Right lobe of liver (tissue), 4 donors: ENCODE results near the gene PCBD1.

Source experiments
- POLR2A ChIP-seq: fragments of 450-650 bp; IDR thresholded peaks from one replicate; pipeline ENCODE4 v1.6.1; 2017; ENCODE audit warnings: antibody characterized with exemption, mild to moderate bottlenecking
- TF ChIP-seq, protein P1 (sequence below), 4 donors: fragments of 200-600 bp in 3 of 4; fragments of 450-650 bp in 1 of 4; IDR thresholded peaks; one replicate each; pipeline versions ENCODE4 v1.5.1 to v1.8.0; 2016 to 2022; ENCODE audit warnings: antibody characterized with exemption in 4 of 4, mild to moderate bottlenecking in 2 of 4
- donor health status: DM: no; HTN: no; CAD: no.
- donor health status: DM: no; HTN: no; CAD: no.
- donor health status: DM: no; HTN: yes; CAD: no.

DNA sequence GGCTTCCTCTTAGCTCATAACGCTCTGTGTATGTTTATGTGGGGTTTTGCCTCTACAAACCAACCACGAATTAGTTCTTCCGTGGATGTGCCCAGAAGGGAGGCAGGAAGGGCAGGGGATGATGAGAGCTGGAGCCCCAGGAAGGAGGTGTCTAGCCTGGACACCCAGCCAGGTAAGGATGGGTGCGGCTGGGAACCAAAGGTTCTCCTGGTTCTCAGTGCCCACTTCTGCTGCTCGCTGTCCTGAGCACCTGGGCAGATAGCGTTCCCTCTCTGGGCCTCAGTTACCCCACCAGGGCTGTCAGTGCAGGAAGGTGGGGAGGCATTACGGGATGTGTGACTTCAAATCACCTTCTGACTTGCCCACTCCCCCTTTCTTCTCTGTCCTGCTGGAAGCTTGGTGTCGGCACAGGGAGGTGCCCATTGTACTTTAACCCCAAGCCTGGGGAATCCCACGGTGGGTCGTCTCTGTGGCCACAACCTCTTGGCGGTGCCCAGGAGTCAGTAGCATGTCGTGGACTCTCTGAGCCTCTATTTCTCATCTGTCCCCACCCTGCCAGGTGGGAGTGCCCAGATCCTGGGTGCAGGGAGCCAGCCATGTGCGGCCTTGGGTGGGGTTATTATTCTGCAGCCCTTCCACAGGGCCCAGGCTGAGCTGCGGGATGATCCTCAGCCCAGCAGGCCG is 18.7 kb upstream of the PCBD1 start:
- TF ChIP-seq, protein P1, sequence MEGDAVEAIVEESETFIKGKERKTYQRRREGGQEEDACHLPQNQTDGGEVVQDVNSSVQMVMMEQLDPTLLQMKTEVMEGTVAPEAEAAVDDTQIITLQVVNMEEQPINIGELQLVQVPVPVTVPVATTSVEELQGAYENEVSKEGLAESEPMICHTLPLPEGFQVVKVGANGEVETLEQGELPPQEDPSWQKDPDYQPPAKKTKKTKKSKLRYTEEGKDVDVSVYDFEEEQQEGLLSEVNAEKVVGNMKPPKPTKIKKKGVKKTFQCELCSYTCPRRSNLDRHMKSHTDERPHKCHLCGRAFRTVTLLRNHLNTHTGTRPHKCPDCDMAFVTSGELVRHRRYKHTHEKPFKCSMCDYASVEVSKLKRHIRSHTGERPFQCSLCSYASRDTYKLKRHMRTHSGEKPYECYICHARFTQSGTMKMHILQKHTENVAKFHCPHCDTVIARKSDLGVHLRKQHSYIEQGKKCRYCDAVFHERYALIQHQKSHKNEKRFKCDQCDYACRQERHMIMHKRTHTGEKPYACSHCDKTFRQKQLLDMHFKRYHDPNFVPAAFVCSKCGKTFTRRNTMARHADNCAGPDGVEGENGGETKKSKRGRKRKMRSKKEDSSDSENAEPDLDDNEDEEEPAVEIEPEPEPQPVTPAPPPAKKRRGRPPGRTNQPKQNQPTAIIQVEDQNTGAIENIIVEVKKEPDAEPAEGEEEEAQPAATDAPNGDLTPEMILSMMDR (IDR thresholded peaks at IDR 0.05), result no peak
- TF ChIP-seq POLR2A, result no peak
